GM23338 (cell line): Measurements from ENCODE around the gene SSNA1. TPM values are rescaled to one million over a fixed set of nuclear protein-coding genes. Genes with fewer than 3 reads are reported as not detected.

Experiments
- ATAC-seq: fragments of 200-7000 bp; cut with Tn5 transposase; 3 replicates; pipeline ENCODE4 v1.9.1; 2020
- DNase-seq: peaks from one replicate; pipeline ENCODE4 v3.0.0-alpha.2; 2015; ENCODE audit warnings: low spot score
- H2AFZ ChIP-seq: fragments of 200-600 bp; sonication (generic); 2 replicates; pipeline ENCODE4 v1.8.0; 2016; ENCODE audit warnings: antibody characterized with exemption, mild to moderate bottlenecking, moderate library complexity
- H3F3A ChIP-seq: fragments of 200-600 bp; sonication (generic); replicated peaks from 2 replicates; pipeline ENCODE4 v1.8.0; 2017; ENCODE audit warnings: antibody characterized with exemption, mixed run types, low read depth
- H3K27ac ChIP-seq: fragments of 200-600 bp; sonication (generic); 2 replicates; pipeline ENCODE4 v1.6.1; 2016; ENCODE audit warnings: low read depth
- H3K27me3 ChIP-seq: fragments of 200-600 bp; sonication (generic); 2 replicates; pipeline ENCODE4 v1.8.0; 2016; ENCODE audit warnings: mild to moderate bottlenecking, mixed run types, moderate library complexity; ENCODE audit not compliant: insufficient read depth
- H3K36me3 ChIP-seq: fragments of 200-600 bp; sonication (generic); 2 replicates; pipeline ENCODE4 v1.8.0; 2016; ENCODE audit warnings: mild to moderate bottlenecking; ENCODE audit not compliant: insufficient read depth
- H3K4me1 ChIP-seq: fragments of 200-600 bp; sonication (generic); 2 replicates; pipeline ENCODE4 v1.8.0; 2016; ENCODE audit warnings: mild to moderate bottlenecking, moderate library complexity; ENCODE audit not compliant: insufficient read depth
- H3K4me2 ChIP-seq: fragments of 200-600 bp; sonication (generic); 2 replicates; pipeline ENCODE4 v1.7.1; 2017; ENCODE audit warnings: mixed run types
- H3K4me3 ChIP-seq: fragments of 200-600 bp; sonication (generic); 2 replicates; pipeline ENCODE4 v1.6.1; 2016; ENCODE audit warnings: mixed run types
- H3K79me2 ChIP-seq: fragments of 200-600 bp; sonication (generic); replicated peaks from 2 replicates; pipeline ENCODE4 v1.8.0; 2017; ENCODE audit warnings: mild to moderate bottlenecking; ENCODE audit not compliant: insufficient read depth
- H3K9me2 ChIP-seq: fragments of 200-600 bp; sonication (generic); 2 replicates; pipeline ENCODE4 v1.8.0; 2017; ENCODE audit not compliant: insufficient read depth
- H4K20me1 ChIP-seq: fragments of 200-600 bp; sonication (generic); replicated peaks from 2 replicates; pipeline ENCODE4 v1.8.0; 2017; ENCODE audit warnings: mild to moderate bottlenecking; ENCODE audit not compliant: insufficient read depth
- H3K27ac Mint-ChIP-seq: 2 replicates; pipeline ENCODE4 v1.8.0; 2020; ENCODE audit warnings: inconsistent platforms, mild to moderate bottlenecking, moderate library complexity, mixed read lengths
- H3K27me3 Mint-ChIP-seq: 3 replicates; pipeline ENCODE4 v1.8.0; 2022; ENCODE audit warnings: low read depth, mild to moderate bottlenecking, moderate library complexity, mixed read lengths, inconsistent platforms; ENCODE audit not compliant: insufficient read depth, poor library complexity
- H3K36me3 Mint-ChIP-seq: 3 replicates; pipeline ENCODE4 v1.8.0; 2021; ENCODE audit warnings: low read depth, mild to moderate bottlenecking, inconsistent platforms, moderate library complexity, mixed read lengths
- H3K4me1 Mint-ChIP-seq: 3 replicates; pipeline ENCODE4 v1.8.0; 2020; ENCODE audit warnings: mild to moderate bottlenecking, inconsistent platforms, mixed read lengths
- H3K4me3 Mint-ChIP-seq: 3 replicates; pipeline ENCODE4 v1.8.0; 2021; ENCODE audit warnings: moderate library complexity, mild to moderate bottlenecking, inconsistent platforms, mixed read lengths
- H3K9me3 Mint-ChIP-seq: 3 replicates; pipeline ENCODE4 v1.8.0; 2020; ENCODE audit warnings: moderate library complexity, mild to moderate bottlenecking, inconsistent platforms, mixed read lengths
- CREB1 ChIP-seq: fragments of 250-450 bp; sonication (Bioruptor Pico); IDR thresholded peaks from 2 replicates; pipeline ENCODE4 v1.5.0; 2020; ENCODE audit warnings: low read depth, mild to moderate bottlenecking, moderate library complexity
- CTCF ChIP-seq, 2 experiments: fragments of 200-600 bp in 1 of 2; sonication (generic) in 1 of 2; conservative IDR thresholded peaks; 2 replicates each; pipeline versions ENCODE4 v1.5.1 to v1.6.1; 2016 to 2017; ENCODE audit warnings: antibody characterized with exemption in 2 of 2, low read depth in 2 of 2, mild to moderate bottlenecking in 2 of 2, moderate library complexity in 1 of 2
- NANOG ChIP-seq: IDR thresholded peaks from 2 replicates; pipeline ENCODE4 v1.6.1; 2016; ENCODE audit warnings: antibody characterized with exemption, borderline replicate concordance
- POLR2AphosphoS5 ChIP-seq: IDR thresholded peaks from 2 replicates; pipeline ENCODE4 v1.6.1; 2016; ENCODE audit warnings: antibody characterized with exemption, low read depth
- REST ChIP-seq: IDR thresholded peaks from one replicate; pipeline ENCODE4 v1.6.1; 2018; ENCODE audit warnings: antibody characterized with exemption; ENCODE audit not compliant: unreplicated experiment
- STAT1 ChIP-seq: IDR thresholded peaks from one replicate; pipeline ENCODE4 v1.6.1; 2016; ENCODE audit warnings: antibody characterized with exemption; ENCODE audit not compliant: unreplicated experiment
- ZNF114 ChIP-seq: fragments of 250-450 bp; sonication (Bioruptor Pico); IDR thresholded peaks from 2 replicates; pipeline ENCODE4 v1.5.0; 2020; ENCODE audit warnings: mild to moderate bottlenecking, moderate library complexity
- ZNF462 ChIP-seq: fragments of 250-450 bp; sonication (Bioruptor Pico); IDR thresholded peaks from 2 replicates; pipeline ENCODE4 v1.5.0; 2020; ENCODE audit warnings: mild to moderate bottlenecking, moderate library complexity
- polyA plus RNA-seq: library from polyadenylated mRNA; unstranded; fragments of >200 nt; fragmentation: Nextera tagmentation; extraction: Ambion mirVana; gene quantifications from 2 replicates; pipeline ENCODE4 v1.2.1, GENCODE V29; 2016
- total RNA-seq: library from RNA; depleted of rRNA; stranded (reverse); fragments of >200 nt; shearing (Covaris generic); gene quantifications from 2 replicates; pipeline ENCODE4 v1.2.3, GENCODE V29; 2014

The SSNA1 gene
- total and polyA plus RNA-seq, 2 experiments from 2014 or later: 132 to 154 TPM

- Histone ChIP-seq H3K4me2 (peak within 1 kb of the TSS; percentile 66; the same call in 1 of the 2 replicates), H3K79me2 (no peaks in the 10 kb centered on the region), H2AFZ (no peak within 1 kb of the TSS), H3K9me2 (no peaks in the 10 kb centered on the region), H3K36me3 (no peaks in the 10 kb centered on the region), H3F3A (0 out of 2 replicates have a peak, but pooled peaks cover 6% of the 10 kb centered on the region), H4K20me1 (no peaks in the 10 kb centered on the region), H3K27me3 (peaks cover 9% of the 10 kb centered on the region; the same call in 1 of the 2 replicates), H3K4me1 (no peaks in the 10 kb centered on the region; the same call in 1 of the 2 replicates), H3K27ac (no peak within 1 kb of the TSS), H3K4me3 (no peak within 1 kb of the TSS)
- H3K36me3 Mint-ChIP-seq: no peaks in the 10 kb centered on the region
- TF ChIP-seq POLR2AphosphoS5 (no peak), CREB1 (CRISPR knock-in tag) (no peak), STAT1 (no peak), ZNF114 (CRISPR knock-in tag) (no peak), NANOG (no peak), REST (no peak), ZNF462 (CRISPR knock-in tag) (no peak), CTCF (conservative IDR thresholded peaks at IDR 0.05; ENCODE audit: low read depth in 2 of 2) (peak; percentile 87 to 98)
- H3K4me1 Mint-ChIP-seq: peaks cover 2% of the 10 kb centered on the region; the same call in 2 of the 3 replicates
- H3K9me3 Mint-ChIP-seq: no peaks in the 10 kb centered on the region
- ATAC-seq: peak; percentile 62
- peak; percentile 93 for DNase-seq
- no peak within 1 kb of the TSS for H3K4me3 Mint-ChIP-seq
- H3K27me3 Mint-ChIP-seq: peaks cover 3% of the 10 kb centered on the region
- H3K27ac Mint-ChIP-seq: no peak within 1 kb of the TSS
These were observed 38.8 kb downstream of the SSNA1 start, which contains the start of gene RNF224 for GRCh38 chr9:137227054-137227852. TSS of gene RNF224 (plus strand) at chr9:137227502. CDS start at chr9:137228336, 834 bp downstream.
